ENCODE data around the gene HECTD4. TPM values are rescaled to one million over a fixed set of nuclear protein-coding genes. Genes with fewer than 3 reads are reported as not detected.
A peak's percentile ranks its signal among the peaks of the same experiment; 100 is the strongest.

HECTD4 gene
- total and polyA plus RNA-seq, 2 donors (not counting 1 experiment from before 2014, with no cell fraction given), result 46.4 to 92.2 TPM

GRCh38 chr12:112170971-112171596 is 211.1 kb downstream of the HECTD4 start:
- Histone ChIP-seq H3K9me3 (ENCODE audit: control extremely low read depth in 1 of 3, control insufficient read depth in 2 of 3, insufficient read depth in 1 of 3, low read length in 2 of 3) (no peaks in the 10 kb centered on the region), H3K4me1 (ENCODE audit: control insufficient read depth in 2 of 2, insufficient read depth in 2 of 2, low read length in 2 of 2) (peaks cover 0 to 5% of the 10 kb centered on the region in 2 donors), H2AFZ (ENCODE audit: insufficient read depth, low read depth, low read length, poor library complexity, severe bottlenecking) (no peak overlapping the region), H3K9ac (ENCODE audit: low read length) (no peak overlapping the region), H3K4me3 (ENCODE audit: control extremely low read depth in 1 of 5, extremely low read depth in 1 of 5, insufficient read depth in 1 of 5, low read depth in 2 of 5, low read length in 4 of 5) (no peak overlapping the region), H3K27ac (ENCODE audit: low read length in 2 of 2) (no peak overlapping the region), H3K36me3 (replicated peaks in 1 of 2; ENCODE audit: control extremely low read depth in 1 of 2, control insufficient read depth in 1 of 2, extremely low read depth in 1 of 2, insufficient read depth in 2 of 2, low read length in 1 of 2) (peaks cover 16 to 52% of the 10 kb centered on the region in 2 experiments), H3K4me2 (replicated peaks; ENCODE audit: low read depth, low read length, poor library complexity, severe bottlenecking) (no peak overlapping the region), H4K20me1 (ENCODE audit: control insufficient read depth, insufficient read depth, low read length, poor library complexity, severe bottlenecking) (no peaks in the 10 kb centered on the region), H3K27me3 (replicated peaks in 1 of 4; ENCODE audit: control extremely low read depth in 1 of 4, control insufficient read depth in 3 of 4, insufficient read depth in 4 of 4, low read length in 3 of 4) (no peaks in the 10 kb centered on the region), H3K79me2 (ENCODE audit: control insufficient read depth, insufficient read depth, low read length) (no peaks in the 10 kb centered on the region)
- CTCF ChIA-PET, result interaction anchor here (0.7 kb wide), 1 partner anchor 27 kb away, joined by 3 read pairs; no protein-coding TSS in a partner anchor
- TF ChIP-seq CTCF (IDR thresholded peaks at IDR 0.05) (no peak), EZH2 (IDR thresholded peaks at IDR 0.05; ENCODE audit: borderline replicate concordance, insufficient read depth, low read depth, low read length, poor library complexity, severe bottlenecking) (no peak)
- ATAC-seq (ENCODE audit: low read depth), result no peak
- peaks cover 9% of the 10 kb centered on the region for H3K4me1 Mint-ChIP-seq
- 98% methylated on average over 16 of the region's 17 CpGs for WGBS (ENCODE audit: insufficient coverage)
- no peaks in the 10 kb centered on the region for H3K27me3 Mint-ChIP-seq
- no peak overlapping the region for H3K4me3 Mint-ChIP-seq
- intact Hi-C loops (cut with micrococcal nuclease), result loop anchor here (1.0 kb wide), 1 partner anchor 226 kb away; no protein-coding TSS in a partner anchor
- H3K9me3 Mint-ChIP-seq (ENCODE audit: insufficient read depth), result no peaks in the 10 kb centered on the region
- no peak overlapping the region for H3K27ac Mint-ChIP-seq
- DNase-seq, result no peak
- POLR2A ChIA-PET, result no interaction called here

- no peaks in the 10 kb centered on the region for H3K79me2 ChIP-seq (ENCODE audit: control insufficient read depth, insufficient read depth, low read length)
- intact Hi-C loops (cut with micrococcal nuclease), result loop anchor here (1.0 kb wide), 1 partner anchor 225 kb away; no protein-coding TSS in a partner anchor
- ATAC-seq (ENCODE audit: low read depth) (peak; percentile 62), DNase-seq (peak; percentile 29)
- H3K9ac ChIP-seq (ENCODE audit: low read length), result no peak overlapping the region
- H3K4me3 ChIP-seq (ENCODE audit: control extremely low read depth in 1 of 5, extremely low read depth in 1 of 5, insufficient read depth in 1 of 5, low read depth in 2 of 5, low read length in 4 of 5), result no peak overlapping the region
- H4K20me1 ChIP-seq (ENCODE audit: control insufficient read depth, insufficient read depth, low read length, poor library complexity, severe bottlenecking), result no peaks in the 10 kb centered on the region
- WGBS (ENCODE audit: insufficient coverage), result no CpG with 5 or more reads among the region's 8 CpGs
- POLR2A ChIA-PET, result no interaction called here
- peak overlapping the region; percentile 10 for H3K27ac Mint-ChIP-seq
- peaks cover 12 to 45% of the 10 kb centered on the region in 2 experiments for H3K36me3 ChIP-seq (replicated peaks in 1 of 2; ENCODE audit: control extremely low read depth in 1 of 2, control insufficient read depth in 1 of 2, extremely low read depth in 1 of 2, insufficient read depth in 2 of 2, low read length in 1 of 2)
- H3K9me3 Mint-ChIP-seq (ENCODE audit: insufficient read depth), result no peaks in the 10 kb centered on the region
- no peak overlapping the region for H3K4me3 Mint-ChIP-seq
- no peak overlapping the region for H3K27ac ChIP-seq (ENCODE audit: low read length in 2 of 2)
- no peak overlapping the region for H3K4me2 ChIP-seq (replicated peaks; ENCODE audit: low read depth, low read length, poor library complexity, severe bottlenecking)
- H3K27me3 ChIP-seq (replicated peaks in 1 of 4; ENCODE audit: control extremely low read depth in 1 of 4, control insufficient read depth in 3 of 4, insufficient read depth in 4 of 4, low read length in 3 of 4), result no peaks in the 10 kb centered on the region
- H3K27me3 Mint-ChIP-seq, result no peaks in the 10 kb centered on the region
- H2AFZ ChIP-seq (ENCODE audit: insufficient read depth, low read depth, low read length, poor library complexity, severe bottlenecking), result no peak overlapping the region
- no peaks in the 10 kb centered on the region for H3K9me3 ChIP-seq (ENCODE audit: control extremely low read depth in 1 of 3, control insufficient read depth in 2 of 3, insufficient read depth in 1 of 3, low read length in 2 of 3)
- peaks cover 0 to 5% of the 10 kb centered on the region in 2 donors for H3K4me1 ChIP-seq (ENCODE audit: control insufficient read depth in 2 of 2, insufficient read depth in 2 of 2, low read length in 2 of 2)
- TF ChIP-seq EZH2 (IDR thresholded peaks at IDR 0.05; ENCODE audit: borderline replicate concordance, insufficient read depth, low read depth, low read length, poor library complexity, severe bottlenecking) (no peak), CTCF (IDR thresholded peaks at IDR 0.05) (peak; percentile 42)
- CTCF ChIA-PET, result interaction anchor here (0.7 kb wide), 1 partner anchor 28 kb away, joined by 3 read pairs; no protein-coding TSS in a partner anchor
- peaks cover 9% of the 10 kb centered on the region for H3K4me1 Mint-ChIP-seq
Observed at GRCh38 chr12:112170376-112170775, 211.9 kb downstream of the HECTD4 start.

All from B cell (primary cell).